GM19397 (cell line): ENCODE measurements around the gene SLC6A3.
"Not testable (repeated sequence)": the region's sequence is repeated elsewhere in the genome, so short reads cannot be mapped to it uniquely, and the experiment has no call there.

ENCODE experiments used
- ATAC-seq: cut with Tn5 transposase; IDR thresholded peaks from one replicate; pipeline ENCODE4 v1.9.1; 2021; ENCODE audit warnings: mild to moderate bottlenecking, moderate library complexity; ENCODE audit not compliant: unreplicated experiment

SLC6A3 gene

DNA sequence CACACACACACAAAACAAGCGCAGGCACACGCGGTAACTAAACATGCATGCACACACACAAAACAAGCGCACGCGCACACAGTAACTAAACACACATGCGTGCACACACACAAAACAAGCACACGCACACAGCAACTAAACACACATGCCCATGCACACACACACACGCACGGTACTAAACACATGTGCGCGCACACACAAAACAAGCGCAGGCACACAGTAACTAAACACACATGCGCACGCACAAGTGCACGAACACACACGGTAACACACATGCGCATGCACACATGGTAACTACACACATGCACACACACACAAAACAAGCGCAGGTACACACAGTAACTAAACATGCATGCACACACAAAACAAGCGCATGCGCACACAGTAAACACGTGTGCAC lies 19.9 kb upstream of the SLC6A3 start:
- ATAC-seq, result no peak

GRCh38 chr5:1464511-1464910 lies 19.3 kb upstream of the SLC6A3 start:
- ATAC-seq, result no peak

DNA sequence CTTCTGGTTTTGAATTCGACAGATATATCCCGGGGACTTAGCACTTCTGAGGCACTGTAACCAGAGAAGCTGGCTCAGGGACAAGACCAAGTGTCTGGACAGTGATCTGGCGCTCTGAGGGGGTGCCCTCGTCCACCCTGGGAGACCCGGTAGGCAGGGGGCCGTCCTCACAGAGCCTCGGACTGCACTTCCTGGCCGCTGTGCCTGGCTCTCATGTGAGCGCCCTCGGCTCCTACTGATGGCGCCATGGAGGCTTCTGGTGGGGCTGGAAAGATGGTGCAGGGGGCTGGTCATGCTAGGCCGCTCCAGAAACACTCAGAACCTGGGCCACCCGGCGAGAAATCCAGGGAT lies 18.8 kb upstream of the SLC6A3 start:
- no peak for ATAC-seq

DNA sequence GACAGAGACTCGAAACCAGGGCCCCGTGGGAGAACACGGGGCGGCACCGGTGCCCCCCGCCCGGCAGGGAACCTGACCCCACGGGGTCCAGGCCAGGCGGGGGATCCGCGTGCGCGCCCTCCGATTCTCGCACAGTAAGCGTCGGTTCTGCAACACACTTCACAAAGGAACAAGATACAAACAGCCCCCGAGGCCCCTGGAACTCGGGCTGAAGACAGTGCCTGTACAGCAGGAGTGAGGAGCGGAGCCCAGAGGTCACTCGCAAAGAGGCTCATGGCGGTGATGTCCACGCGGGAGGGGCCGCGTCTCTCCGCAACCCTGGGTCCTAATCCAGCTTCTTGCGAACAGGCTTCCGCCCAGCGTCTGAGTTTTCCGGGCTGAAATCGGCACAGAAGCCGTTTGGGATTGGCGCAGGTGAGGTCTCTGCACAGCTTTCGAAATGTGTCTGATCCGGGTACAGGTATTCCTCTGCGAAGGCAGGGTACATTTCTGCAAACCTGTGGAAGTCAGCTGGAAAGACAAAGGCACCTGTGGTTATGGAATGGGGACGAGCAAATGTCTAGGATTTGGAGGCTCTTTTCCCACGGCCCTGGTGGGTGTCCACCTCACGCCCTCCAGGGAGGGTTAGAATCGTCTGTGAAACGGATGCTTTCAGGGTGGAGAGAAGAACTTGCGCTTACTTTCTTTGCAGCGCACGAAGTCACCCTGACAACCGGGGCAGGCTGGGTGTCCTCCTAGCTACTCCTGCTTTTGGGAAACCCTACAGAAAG lies 18.3 kb upstream of the SLC6A3 start:
- no peak for ATAC-seq

GRCh38 chr5:1462358-1462757 lies 17.1 kb upstream of the SLC6A3 start:
- no peak for ATAC-seq

GRCh38 chr5:1461396-1461795 lies 16.2 kb upstream of the SLC6A3 start:
- ATAC-seq, result no peak

- ATAC-seq, result no peak
These were observed 14.9 kb upstream of the SLC6A3 start for GRCh38 chr5:1460054-1460682.

- not testable (repeated sequence) for ATAC-seq
These were observed 14.2 kb upstream of the SLC6A3 start for GRCh38 chr5:1459435-1459834.

DNA sequence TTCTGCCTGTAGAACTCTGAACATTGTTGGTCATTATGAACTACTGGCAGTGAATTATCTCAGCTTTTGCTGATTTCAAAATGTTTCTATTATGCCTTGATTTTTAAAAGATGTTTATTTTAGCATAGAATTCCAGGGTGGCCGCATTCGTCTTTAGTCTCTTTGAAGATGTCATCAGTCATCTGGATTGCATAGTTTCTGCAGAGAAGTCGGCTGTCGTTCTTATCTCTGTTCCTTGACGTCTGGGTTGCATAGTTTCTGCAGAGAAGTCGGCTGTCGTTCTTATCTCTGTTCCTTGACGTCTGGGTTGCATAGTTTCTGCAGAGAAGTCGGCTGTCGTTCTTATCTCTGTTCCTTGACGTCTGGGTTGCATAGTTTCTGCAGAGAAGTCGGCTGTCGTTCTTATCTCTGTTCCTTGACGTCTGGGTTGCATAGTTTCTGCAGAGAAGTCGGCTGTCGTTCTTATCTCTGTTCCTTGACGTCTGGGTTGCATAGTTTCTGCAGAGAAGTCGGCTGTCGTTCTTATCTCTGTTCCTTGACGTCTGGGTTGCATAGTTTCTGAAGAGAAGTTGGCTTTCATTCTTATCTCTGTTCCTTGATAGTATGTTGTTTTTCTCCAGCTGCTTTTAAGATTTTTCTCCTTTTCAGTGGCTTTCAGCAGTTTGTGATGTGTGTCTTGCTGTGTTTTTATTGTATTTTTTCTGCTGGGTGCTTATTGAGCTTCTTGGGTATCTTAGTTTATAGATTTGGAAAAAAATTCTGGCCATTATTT lies 11.1 kb upstream of the SLC6A3 start:
- not testable (repeated sequence) for ATAC-seq

DNA sequence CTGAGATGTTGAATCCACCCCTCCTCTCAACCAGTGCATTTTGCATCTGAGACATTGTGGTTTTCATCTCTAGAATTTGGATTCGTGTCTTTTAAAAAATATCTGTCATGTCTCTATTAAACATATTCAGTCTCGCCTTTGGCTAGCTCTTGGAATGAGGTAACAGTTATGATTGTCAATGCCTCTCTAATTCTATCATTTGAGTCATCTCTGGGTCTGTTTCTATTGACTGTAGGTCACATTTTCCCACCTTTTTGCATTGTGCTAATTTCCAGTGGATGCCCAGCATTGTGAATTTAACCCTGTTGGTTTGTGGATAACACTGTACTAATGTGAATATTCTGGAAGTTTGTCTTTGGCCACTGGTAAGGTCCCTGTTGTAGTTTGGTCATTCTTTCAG lies 8.4 kb upstream of the SLC6A3 start:
- ATAC-seq, result no peak

DNA sequence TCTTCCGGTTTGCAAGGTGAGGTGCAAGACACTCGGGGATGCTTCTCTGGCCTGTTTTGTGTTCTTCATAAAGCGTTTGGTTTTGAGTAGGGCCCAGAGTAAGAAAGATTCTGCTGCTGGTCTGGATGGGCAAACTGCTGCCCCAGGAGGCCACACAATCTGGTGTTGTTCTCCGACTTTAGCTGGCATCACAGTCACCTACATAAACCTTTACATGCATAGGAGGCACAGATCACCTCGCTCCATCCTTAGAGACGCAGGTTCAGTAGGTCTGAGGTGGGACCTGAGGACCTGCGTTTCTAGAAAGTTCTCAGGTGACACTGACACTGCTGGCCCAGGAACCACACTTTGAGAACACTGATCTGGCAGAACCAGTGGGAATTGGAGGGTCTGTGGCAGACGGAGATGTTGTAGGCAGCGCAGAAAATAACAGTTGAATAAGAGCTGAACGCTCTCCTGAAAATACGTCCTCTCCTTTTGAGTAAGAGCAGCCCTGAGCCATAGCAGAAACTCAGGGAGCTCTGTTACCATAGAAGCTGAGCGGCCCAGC lies 3.9 kb upstream of the SLC6A3 start:
- no peak for ATAC-seq

- no peak for ATAC-seq
These were observed 3.3 kb upstream of the SLC6A3 start for GRCh38 chr5:1448511-1449011.

DNA sequence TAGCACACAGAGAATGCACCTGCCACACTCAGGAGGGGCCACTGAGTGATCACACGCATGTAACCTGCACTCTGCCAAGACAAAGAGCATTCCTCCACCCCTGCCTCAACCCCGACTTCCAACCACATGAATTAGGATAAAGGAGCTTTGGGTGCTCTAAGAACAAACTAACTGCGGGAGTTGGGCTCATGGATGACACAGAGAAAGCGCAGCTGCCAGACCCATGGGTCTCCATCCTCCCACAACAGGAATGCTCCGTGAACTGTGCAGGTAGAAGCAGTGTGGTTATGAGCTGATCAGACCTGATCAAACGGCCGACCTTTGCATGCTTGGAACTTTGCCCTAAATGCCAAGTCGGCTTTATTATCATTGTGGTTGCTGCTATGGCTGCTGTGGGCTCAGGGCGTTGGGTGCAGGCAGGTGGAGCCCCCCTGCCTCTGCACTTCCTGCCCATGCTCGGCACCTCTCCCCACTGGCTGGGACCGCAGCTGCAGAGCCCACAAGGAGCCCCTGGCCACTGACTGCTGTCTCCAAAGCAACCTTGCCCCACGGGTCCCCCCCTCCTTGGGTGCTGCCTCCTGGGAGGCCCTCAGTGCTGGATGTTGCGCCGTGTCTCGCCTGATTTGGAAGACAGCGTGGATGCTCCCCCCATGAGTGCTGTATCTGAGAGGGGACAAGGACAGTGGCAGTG lies 2.6 kb upstream of the SLC6A3 start:
- ATAC-seq, result no peak

GRCh38 chr5:1446602-1447343 lies 1.5 kb upstream of the SLC6A3 start:
- no peak for ATAC-seq

DNA sequence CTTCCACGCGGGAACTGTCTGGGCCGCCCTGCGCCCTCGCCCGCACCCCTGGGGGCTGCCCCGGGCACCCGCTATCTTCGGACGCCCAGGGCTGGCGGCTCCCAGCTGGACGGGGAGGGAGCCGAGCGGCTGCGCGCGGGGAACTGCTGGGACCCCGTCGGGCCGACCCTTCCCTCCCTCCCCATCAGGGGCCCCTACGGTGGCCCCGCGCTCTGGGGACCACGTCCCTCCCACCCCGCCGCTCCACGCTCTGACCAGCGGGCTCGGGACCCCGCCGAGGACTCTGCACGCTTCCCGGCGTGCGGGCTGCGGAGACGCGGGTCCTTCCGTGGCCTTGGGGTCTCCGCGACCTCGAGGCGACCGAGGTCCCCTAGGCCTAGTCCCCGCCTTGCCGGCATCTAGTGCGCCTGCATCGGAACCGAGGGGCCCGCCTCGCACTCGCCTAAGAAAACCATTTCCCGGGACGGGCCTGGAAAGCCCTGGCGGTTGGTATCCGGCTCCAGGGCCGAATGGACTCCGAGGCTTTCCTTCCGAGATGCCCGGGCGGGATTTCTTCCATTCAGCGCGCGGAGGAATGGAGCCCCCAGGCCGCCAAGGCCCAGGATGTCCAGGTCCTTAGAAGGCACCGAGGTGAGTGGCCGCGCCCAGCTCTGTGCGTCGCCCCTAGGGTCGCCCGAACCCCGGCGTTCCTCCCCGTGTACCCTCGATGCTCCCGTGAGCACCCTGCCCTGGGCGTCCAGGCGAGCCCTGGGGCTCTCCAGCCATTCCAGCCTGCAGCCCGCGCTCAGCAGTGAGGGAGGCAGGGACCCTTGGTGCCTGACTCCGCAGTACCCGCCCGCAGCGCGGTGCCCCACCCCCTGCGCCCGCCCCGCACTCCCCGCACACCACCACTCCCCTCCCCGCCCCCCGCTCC lies 705 bp upstream of the SLC6A3 start:
- ATAC-seq, result no peak

- no peak for ATAC-seq
These were observed 665 bp downstream of the SLC6A3 start for GRCh38 chr5:1444361-1445189.

DNA sequence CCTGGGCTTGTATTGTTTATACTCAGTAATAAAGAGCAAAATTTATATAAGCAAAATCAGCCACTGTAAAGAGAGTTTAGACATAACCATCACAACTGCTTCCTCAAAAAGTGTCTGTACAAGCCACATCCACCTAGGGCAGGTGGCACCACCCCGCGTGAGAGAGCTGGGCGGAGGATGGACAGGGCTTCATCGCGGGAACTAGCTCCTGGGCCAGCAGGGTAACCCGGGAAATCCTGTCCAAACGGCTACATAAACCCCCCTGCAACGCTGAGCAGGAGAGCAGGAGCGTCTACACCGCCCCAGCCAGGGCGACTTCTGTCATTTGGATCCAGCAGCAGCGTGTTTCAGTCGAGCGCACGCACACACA lies 1.3 kb downstream of the SLC6A3 start:
- ATAC-seq, result no peak

DNA sequence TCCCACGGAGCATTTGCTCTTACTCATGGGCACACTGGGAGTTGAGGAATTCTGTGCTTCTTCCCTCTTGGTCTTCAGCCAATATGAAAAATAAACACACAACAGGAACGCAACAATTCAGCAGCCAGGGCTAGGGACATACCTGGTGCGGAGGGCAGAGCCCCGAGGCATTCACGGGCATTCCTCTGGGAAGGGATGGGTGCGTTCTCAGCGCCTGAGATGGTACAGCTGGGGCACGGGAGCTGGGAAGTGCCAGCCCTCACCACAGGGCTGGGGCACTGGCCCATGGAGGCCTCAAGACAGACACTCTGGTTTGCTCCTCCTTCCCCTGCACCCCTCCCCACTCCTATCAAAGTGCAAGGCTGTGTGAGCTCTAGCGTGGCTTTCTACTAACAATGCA lies 2.1 kb downstream of the SLC6A3 start:
- ATAC-seq, result no peak
